ENCODE results near the gene DSCAML1.

Gene DSCAML1

DNA sequence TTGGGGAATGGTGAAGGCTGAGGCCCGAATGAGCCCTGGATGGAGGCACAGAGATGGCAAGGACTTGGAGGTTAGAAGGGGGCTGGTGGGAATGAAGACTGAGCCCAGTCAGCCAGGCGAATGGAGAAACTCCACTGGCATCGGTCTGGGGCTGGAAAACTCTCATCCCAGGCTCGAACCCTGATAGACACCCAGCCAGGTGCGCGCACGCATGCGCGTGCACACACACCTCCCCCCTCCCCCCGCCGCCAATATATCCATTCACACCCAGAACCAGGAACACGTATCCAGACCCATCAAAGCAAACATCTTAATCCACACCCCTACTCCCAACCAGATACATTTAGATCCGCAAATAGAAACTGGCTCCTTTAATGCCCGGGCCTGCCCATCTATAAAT is 330.1 kb downstream of the DSCAML1 start:
- no peak overlapping the region for H3K4me3 ChIP-seq (ENCODE audit: low read depth, low read length)
- no peaks in the 10 kb centered on the region for H3K27me3 ChIP-seq
- no peak for TF ChIP-seq CTCF (IDR thresholded peaks at IDR 0.05; ENCODE audit: low read depth, low read length)
- H3K36me3 ChIP-seq = no peaks in the 10 kb centered on the region
- no peaks in the 10 kb centered on the region for H3K9me3 ChIP-seq
- peaks cover 11% of the 10 kb centered on the region for H3K4me1 ChIP-seq
- DNase-seq = no peak

GRCh38 chr11:117465236-117465997 is 331.6 kb downstream of the DSCAML1 start:
- H3K4me1 ChIP-seq = peaks cover 11% of the 10 kb centered on the region
- no peak for DNase-seq

DNA sequence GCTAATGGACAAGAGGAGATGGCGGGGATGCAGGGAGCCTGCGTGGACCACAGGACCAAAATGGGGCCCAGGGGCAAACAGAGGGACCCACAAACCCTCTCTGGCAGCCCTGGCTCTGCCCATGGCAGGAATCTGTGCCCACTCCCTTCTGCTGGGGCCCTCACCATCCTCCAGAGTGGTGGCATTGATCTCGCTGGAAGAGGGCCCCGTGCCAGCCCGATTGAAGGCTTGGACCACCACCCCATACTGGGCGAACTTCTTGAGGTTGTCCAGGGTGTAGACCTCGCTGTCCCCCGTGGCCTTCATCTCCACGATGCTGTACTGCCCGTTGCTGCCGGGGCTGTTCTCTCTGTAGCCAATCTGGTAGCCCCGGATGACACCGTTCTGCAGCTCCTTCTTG is 332.2 kb downstream of the DSCAML1 start:
- Histone ChIP-seq H3K36me3 (no peaks in the 10 kb centered on the region), H3K4me3 (ENCODE audit: low read depth, low read length) (no peak overlapping the region), H3K4me1 (peaks cover 11% of the 10 kb centered on the region), H3K27me3 (no peaks in the 10 kb centered on the region), H3K9me3 (no peaks in the 10 kb centered on the region)
- DNase-seq = no peak
- no peak for TF ChIP-seq CTCF (IDR thresholded peaks at IDR 0.05; ENCODE audit: low read depth, low read length)

More at GRCh38 chr11:117465236-117465997, 331.6 kb downstream of the DSCAML1 start:
- Histone ChIP-seq H3K27me3 (no peaks in the 10 kb centered on the region), H3K9me3 (no peaks in the 10 kb centered on the region), H3K4me3 (ENCODE audit: low read depth, low read length) (no peak overlapping the region), H3K36me3 (no peaks in the 10 kb centered on the region)
- TF ChIP-seq CTCF (IDR thresholded peaks at IDR 0.05; ENCODE audit: low read depth, low read length) = no peak

- TF ChIP-seq CTCF (IDR thresholded peaks at IDR 0.05; ENCODE audit: low read depth, low read length) = no peak
- H3K36me3 ChIP-seq = no peaks in the 10 kb centered on the region
- H3K27me3 ChIP-seq = no peaks in the 10 kb centered on the region
- no peaks in the 10 kb centered on the region for H3K9me3 ChIP-seq
- no peak for DNase-seq
- H3K4me3 ChIP-seq (ENCODE audit: low read depth, low read length) = no peak overlapping the region
- H3K4me1 ChIP-seq = peaks cover 19% of the 10 kb centered on the region
These were observed 334.2 kb downstream of the DSCAML1 start for GRCh38 chr11:117462864-117463247.

DNA sequence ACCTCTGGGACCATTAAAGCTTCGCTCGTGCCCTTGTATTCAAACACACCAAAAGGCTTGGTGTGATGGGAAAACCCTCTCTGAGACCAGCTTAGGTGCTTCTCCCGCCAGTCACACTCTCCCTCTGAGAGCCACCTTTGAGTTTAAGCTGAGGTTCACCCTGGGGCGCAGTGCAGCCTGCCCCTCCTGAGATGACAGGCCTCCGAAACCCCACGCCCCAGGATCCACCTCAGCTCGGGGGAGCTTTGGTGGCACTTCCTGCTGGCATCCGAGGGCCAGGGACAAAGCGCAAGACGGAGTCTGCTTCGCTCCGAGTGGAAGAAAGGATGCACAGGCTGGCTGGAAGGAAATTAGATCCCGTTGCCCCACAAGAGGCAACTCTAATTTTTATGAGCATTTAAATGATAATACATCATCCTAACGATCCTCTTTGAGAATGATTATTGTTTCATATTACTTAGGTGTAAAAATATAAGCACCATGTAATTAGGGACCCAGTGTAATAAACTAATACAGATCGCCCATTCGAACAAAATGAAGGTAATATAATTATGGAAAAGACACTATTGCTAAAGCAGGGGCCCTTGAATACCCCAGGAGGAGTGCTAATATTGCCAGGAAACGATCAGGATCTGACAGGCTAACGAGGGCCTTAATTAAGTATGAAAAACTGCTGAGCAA is 334.7 kb downstream of the DSCAML1 start:
- TF ChIP-seq CTCF (IDR thresholded peaks at IDR 0.05; ENCODE audit: low read depth, low read length) = no peak

More for the DNA sequence above, 334.7 kb downstream of the DSCAML1 start:
- no peak for DNase-seq
- Histone ChIP-seq H3K9me3 (no peaks in the 10 kb centered on the region), H3K27me3 (no peaks in the 10 kb centered on the region), H3K4me3 (ENCODE audit: low read depth, low read length) (no peak overlapping the region), H3K36me3 (no peaks in the 10 kb centered on the region), H3K4me1 (peaks cover 19% of the 10 kb centered on the region)
